Astrocyte (in vitro differentiated cells and primary cell): ENCODE measurements around the gene IRS1. TPM values are rescaled to one million over a fixed set of nuclear protein-coding genes. Genes with fewer than 3 reads are reported as not detected.

Experiments used
- DNase-seq: peaks from one replicate; pipeline ENCODE4 v3.0.0-alpha.2; 2010; ENCODE audit warnings: low read depth
- FAIRE-seq: peaks from 2 replicates; lab custom pipeline; 2011; peaks lifted over from hg19 to GRCh38; lab: Jason Lieb, UNC
- H2AFZ ChIP-seq: 2 replicates; pipeline ENCODE4 v1.6.0; 2012; ENCODE audit warnings: low read depth, low read length, inconsistent platforms
- H3K27ac ChIP-seq: 2 replicates; pipeline ENCODE4 v1.5.1; 2011; ENCODE audit warnings: low read depth, low read length, inconsistent platforms
- H3K27me3 ChIP-seq: 2 replicates; pipeline ENCODE4 v1.6.0; 2011; ENCODE audit warnings: low read length, inconsistent platforms; ENCODE audit not compliant: insufficient read depth
- H3K36me3 ChIP-seq: 2 replicates; pipeline ENCODE4 v1.5.1; 2011; ENCODE audit warnings: low read length, inconsistent platforms; ENCODE audit not compliant: insufficient read depth
- H3K4me1 ChIP-seq: 2 replicates; pipeline ENCODE4 v1.5.1; 2011; ENCODE audit warnings: low read length, inconsistent platforms; ENCODE audit not compliant: insufficient read depth
- H3K4me2 ChIP-seq: 2 replicates; pipeline ENCODE4 v1.6.0; 2012; ENCODE audit warnings: low read length, inconsistent platforms
- H3K4me3 ChIP-seq: 2 replicates; pipeline ENCODE4 v1.5.1; 2011; ENCODE audit warnings: low read depth, mild to moderate bottlenecking, low read length, inconsistent platforms; ENCODE audit not compliant: insufficient read depth
- H3K79me2 ChIP-seq: 2 replicates; pipeline ENCODE4 v1.6.0; 2012; ENCODE audit warnings: mild to moderate bottlenecking, low read length, inconsistent platforms; ENCODE audit not compliant: insufficient read depth
- H3K9ac ChIP-seq: 2 replicates; pipeline ENCODE4 v1.6.0; 2012; ENCODE audit warnings: mild to moderate bottlenecking, low read length, inconsistent platforms
- H3K9me3 ChIP-seq: 2 replicates; pipeline ENCODE4 v1.5.1; 2012; ENCODE audit warnings: low read depth, mild to moderate bottlenecking, low read length, inconsistent platforms; ENCODE audit not compliant: insufficient read depth
- H4K20me1 ChIP-seq: 2 replicates; pipeline ENCODE4 v1.6.0; 2012; ENCODE audit warnings: low read length, inconsistent platforms; ENCODE audit not compliant: insufficient read depth
- H3K27ac Mint-ChIP-seq: one replicate; pipeline ENCODE4 v1.8.0; 2021; ENCODE audit warnings: mild to moderate bottlenecking, mixed read lengths; ENCODE audit not compliant: unreplicated experiment
- H3K27me3 Mint-ChIP-seq: one replicate; pipeline ENCODE4 v1.8.0; 2021; ENCODE audit warnings: low read depth, mixed read lengths; ENCODE audit not compliant: unreplicated experiment
- H3K36me3 Mint-ChIP-seq: one replicate; pipeline ENCODE4 v1.8.0; 2021; ENCODE audit warnings: low read depth, mixed read lengths; ENCODE audit not compliant: unreplicated experiment
- H3K4me1 Mint-ChIP-seq: one replicate; pipeline ENCODE4 v1.8.0; 2021; ENCODE audit warnings: low read depth, mixed read lengths; ENCODE audit not compliant: unreplicated experiment
- H3K4me3 Mint-ChIP-seq: one replicate; pipeline ENCODE4 v1.8.0; 2021; ENCODE audit warnings: mild to moderate bottlenecking, moderate library complexity, mixed read lengths; ENCODE audit not compliant: unreplicated experiment
- H3K9me3 Mint-ChIP-seq: one replicate; pipeline ENCODE4 v1.8.0; 2021; ENCODE audit warnings: mild to moderate bottlenecking, mixed read lengths; ENCODE audit not compliant: unreplicated experiment
- CTCF ChIP-seq: IDR thresholded peaks from 2 replicates; pipeline ENCODE4 v1.5.1; 2011; ENCODE audit warnings: low read depth, mild to moderate bottlenecking, inconsistent platforms, low read length, moderate library complexity; ENCODE audit not compliant: insufficient read depth
- EZH2 ChIP-seq: IDR thresholded peaks from 2 replicates; pipeline ENCODE4 v1.6.1; 2012; ENCODE audit warnings: mild to moderate bottlenecking, low read length, inconsistent platforms; ENCODE audit not compliant: insufficient read depth
- total RNA-seq: library from RNA; stranded (reverse); gene quantifications from 2 replicates; pipeline ENCODE4 v1.2.1, GENCODE V29; 2021

IRS1 gene
- total RNA-seq, 1 donor from 2014 or later, result 45.0 TPM

- H3K4me3 ChIP-seq, result no peak overlapping the region
These were observed 40.3 kb upstream of the IRS1 start for GRCh38 chr2:226839951-226840350.

GRCh38 chr2:226839161-226839560 lies 39.5 kb upstream of the IRS1 start:
- H3K9ac ChIP-seq, result no peak overlapping the region
- no peaks in the 10 kb centered on the region for H3K27me3 ChIP-seq
- TF ChIP-seq CTCF (no peak), EZH2 (no peak)
- no peak overlapping the region for H3K27ac Mint-ChIP-seq
- peaks cover 15% of the 10 kb centered on the region for H3K4me1 Mint-ChIP-seq
- H3K4me3 Mint-ChIP-seq, result no peak overlapping the region
- DNase-seq, result no peak
- no peak overlapping the region for H3K4me2 ChIP-seq
- H3K36me3 ChIP-seq, result no peaks in the 10 kb centered on the region
- H3K27ac ChIP-seq, result no peak overlapping the region
- no peak overlapping the region for H3K4me3 ChIP-seq
- FAIRE-seq, result no peak
- H3K4me1 ChIP-seq, result peaks cover 10% of the 10 kb centered on the region
- no peaks in the 10 kb centered on the region for H3K9me3 ChIP-seq
- no peaks in the 10 kb centered on the region for H3K27me3 Mint-ChIP-seq
- peaks cover 3% of the 10 kb centered on the region for H3K9me3 Mint-ChIP-seq
- H4K20me1 ChIP-seq, result no peaks in the 10 kb centered on the region
- no peak overlapping the region for H2AFZ ChIP-seq
- H3K79me2 ChIP-seq, result peaks cover 21% of the 10 kb centered on the region
- H3K36me3 Mint-ChIP-seq, result peaks cover 2% of the 10 kb centered on the region

More at GRCh38 chr2:226839951-226840350, 40.3 kb upstream of the IRS1 start:
- H3K4me3 Mint-ChIP-seq, result no peak overlapping the region
- Histone ChIP-seq H3K9ac (no peak overlapping the region), H4K20me1 (no peaks in the 10 kb centered on the region), H3K79me2 (peaks cover 21% of the 10 kb centered on the region), H2AFZ (no peak overlapping the region), H3K36me3 (no peaks in the 10 kb centered on the region), H3K27me3 (no peaks in the 10 kb centered on the region), H3K4me1 (peaks cover 10% of the 10 kb centered on the region), H3K4me2 (no peak overlapping the region), H3K9me3 (no peaks in the 10 kb centered on the region), H3K27ac (no peak overlapping the region)
- no peak for TF ChIP-seq CTCF
- TF ChIP-seq EZH2, result no peak
- H3K4me1 Mint-ChIP-seq, result peaks cover 15% of the 10 kb centered on the region
- FAIRE-seq (no peak), DNase-seq (no peak)
- H3K27me3 Mint-ChIP-seq, result no peaks in the 10 kb centered on the region
- H3K27ac Mint-ChIP-seq, result no peak overlapping the region
- H3K36me3 Mint-ChIP-seq, result peaks cover 2% of the 10 kb centered on the region
- H3K9me3 Mint-ChIP-seq, result peaks cover 3% of the 10 kb centered on the region

- Histone ChIP-seq H3K4me3 (no peak overlapping the region), H3K27ac (no peak overlapping the region), H3K4me1 (peaks cover 10% of the 10 kb centered on the region), H3K27me3 (no peaks in the 10 kb centered on the region), H3K9ac (no peak overlapping the region), H3K4me2 (no peak overlapping the region), H4K20me1 (no peaks in the 10 kb centered on the region), H3K79me2 (peaks cover 21% of the 10 kb centered on the region), H3K36me3 (no peaks in the 10 kb centered on the region), H3K9me3 (no peaks in the 10 kb centered on the region), H2AFZ (no peak overlapping the region)
- TF ChIP-seq EZH2, result no peak
- TF ChIP-seq CTCF, result no peak
- no peak overlapping the region for H3K27ac Mint-ChIP-seq
- H3K4me1 Mint-ChIP-seq, result peaks cover 15% of the 10 kb centered on the region
- no peak overlapping the region for H3K4me3 Mint-ChIP-seq
- DNase-seq, result no peak
- H3K9me3 Mint-ChIP-seq, result peaks cover 3% of the 10 kb centered on the region
- FAIRE-seq, result no peak
- H3K27me3 Mint-ChIP-seq, result no peaks in the 10 kb centered on the region
- H3K36me3 Mint-ChIP-seq, result peaks cover 2% of the 10 kb centered on the region
These were observed 39.1 kb upstream of the IRS1 start for GRCh38 chr2:226838722-226839121.
